K562 (cell line): ENCODE measurements around the gene STMN3. TPM values are rescaled to one million over a fixed set of nuclear protein-coding genes. Genes with fewer than 3 reads are reported as not detected.
A peak's percentile ranks its signal among the peaks of the same experiment; 100 is the strongest.

Source experiments
- ATAC-seq: fragments of 200-7000 bp; cut with Tn5 transposase; 3 replicates; pipeline ENCODE4 v1.9.1; 2020; ENCODE audit warnings: moderate library complexity
- BruUV-seq: library from RNA; stranded (reverse); fragments of 400-500 nt; replicated peaks from 2 replicates; lab custom pipeline; 2021; lab: Mats Ljungman, UMichigan
- CTCF ChIA-PET: fragments of 300-600 bp; formaldehyde crosslinking; extraction: SDS; loops from one replicate; lab custom pipeline; 2021; ENCODE audit warnings: low intra/inter-chr PET ratio; lab: Yijun Ruan, JAX
- POLR2A ChIA-PET: fragments of 300-600, 350-650 bp; sonication (Branson Sonifier 250); formaldehyde crosslinking; extraction: SDS; loops from one replicate; lab custom pipeline; 2021; ENCODE audit warnings: antibody characterized with exemption, inconsistent platforms; lab: Yijun Ruan, JAX
- DNase-seq, 4 experiments: peaks; one replicate each; pipeline versions ENCODE4 v3.0.0 to v3.0.0-alpha.2; 2011 to 2018; ENCODE audit warnings: low spot score in 3 of 4, mixed read lengths in 3 of 4; ENCODE audit errors: extremely low read depth in 1 of 4
- FAIRE-seq: peaks from 2 replicates; lab custom pipeline; 2011; peaks lifted over from hg19 to GRCh38; lab: Jason Lieb, UNC
- H2AFZ ChIP-seq: 2 replicates; pipeline ENCODE4 v1.6.0; 2011; ENCODE audit warnings: low read depth, low read length, control low read depth, inconsistent platforms
- H3K27ac ChIP-seq: fragments of 200-600 bp; 3 replicates; pipeline ENCODE4 v1.8.0; 2011; ENCODE audit warnings: low read depth, mild to moderate bottlenecking, control low read depth, inconsistent platforms, low read length, moderate library complexity, mixed read lengths; ENCODE audit errors: extremely low read depth
- H3K27me3 ChIP-seq, 2 experiments: fragments of 300-600 bp in 1 of 2; 2 replicates in 1 of 2; 3 replicates in 1 of 2; pipeline versions ENCODE4 v1.6.0 to v1.8.0; 2011; ENCODE audit warnings: inconsistent platforms in 2 of 2, low read length in 2 of 2, mild to moderate bottlenecking in 1 of 2, mixed read lengths in 1 of 2, moderate library complexity in 1 of 2; ENCODE audit not compliant: control insufficient read depth in 2 of 2, insufficient read depth in 2 of 2
- H3K36me3 ChIP-seq: fragments of 300-600 bp; 3 replicates; pipeline ENCODE4 v1.8.0; 2011; ENCODE audit warnings: mild to moderate bottlenecking, low read length, inconsistent platforms; ENCODE audit not compliant: control insufficient read depth, insufficient read depth
- H3K4me1 ChIP-seq, 2 experiments: fragments of 200-600 bp in 1 of 2; replicated peaks in 1 of 2; 2 replicates in 1 of 2; 3 replicates in 1 of 2; pipeline versions ENCODE4 v1.5.1 to v1.8.0; 2011; ENCODE audit warnings: inconsistent platforms in 2 of 2, low read length in 2 of 2, mild to moderate bottlenecking in 1 of 2, mixed read lengths in 1 of 2, moderate library complexity in 1 of 2; ENCODE audit not compliant: control insufficient read depth in 2 of 2, insufficient read depth in 2 of 2
- H3K4me2 ChIP-seq: 2 replicates; pipeline ENCODE4 v1.6.1; 2011; ENCODE audit warnings: low read length, control low read depth, inconsistent platforms, mixed read lengths; ENCODE audit not compliant: insufficient read depth
- H3K4me3 ChIP-seq: fragments of 200-600 bp; sonication (generic), shearing (Covaris generic); 2 replicates; pipeline ENCODE4 v1.5.1; 2016; ENCODE audit warnings: control low read depth, inconsistent platforms
- H3K79me2 ChIP-seq: fragments of 200-600 bp; 3 replicates; pipeline ENCODE4 v1.8.0; 2011; ENCODE audit warnings: low read length, inconsistent platforms; ENCODE audit not compliant: control insufficient read depth, insufficient read depth
- H3K9ac ChIP-seq, 2 experiments: 2 replicates each; pipeline versions ENCODE4 v1.6.0 to v1.6.1; 2011; ENCODE audit warnings: low read depth in 2 of 2, low read length in 2 of 2, control low read depth in 1 of 2, inconsistent platforms in 1 of 2, mild to moderate bottlenecking in 1 of 2, mixed read lengths in 1 of 2; ENCODE audit not compliant: insufficient read depth in 1 of 2
- H3K9me1 ChIP-seq: one replicate; pipeline ENCODE4 v1.6.0; 2011; ENCODE audit warnings: inconsistent platforms, mild to moderate bottlenecking, low read length, moderate library complexity; ENCODE audit not compliant: control insufficient read depth, insufficient read depth
- H3K9me3 ChIP-seq: replicated peaks from 2 replicates; pipeline ENCODE4 v1.5.1; 2011; ENCODE audit warnings: low read depth, low read length, inconsistent platforms; ENCODE audit not compliant: control insufficient read depth, insufficient read depth
- H4K20me1 ChIP-seq: replicated peaks from 2 replicates; pipeline ENCODE4 v1.6.1; 2011; ENCODE audit warnings: low read length, inconsistent platforms, mixed read lengths; ENCODE audit not compliant: control insufficient read depth, insufficient read depth
- ATF2 ChIP-seq: sonication (generic); formaldehyde crosslinking; IDR thresholded peaks from 2 replicates; pipeline ENCODE4 v1.8.1; 2022; ENCODE audit warnings: missing genetic modification reagents
- CBFB ChIP-seq: sonication (generic); formaldehyde crosslinking; IDR thresholded peaks from 2 replicates; pipeline ENCODE4 v1.4.0; 2020; ENCODE audit warnings: mild to moderate bottlenecking, missing genetic modification reagents
- CREB1 ChIP-seq, 2 experiments: sonication (generic) in 1 of 2; formaldehyde crosslinking in 1 of 2; IDR thresholded peaks; 2 replicates each; pipeline versions ENCODE4 v1.6.1 to v1.8.0; 2012 to 2022; ENCODE audit warnings: inconsistent platforms in 1 of 2, mild to moderate bottlenecking in 1 of 2, missing genetic modification reagents in 1 of 2, moderate library complexity in 1 of 2
- GTF3C2 ChIP-seq: IDR thresholded peaks from 3 replicates; pipeline ENCODE4 v1.6.1; 2011; ENCODE audit warnings: borderline replicate concordance, mild to moderate bottlenecking, moderate library complexity; ENCODE audit not compliant: insufficient read length; ENCODE audit errors: extremely low read depth
- HLTF ChIP-seq: fragments of 450-650 bp; IDR thresholded peaks from 2 replicates; pipeline ENCODE4 v1.6.1; 2016
- KLF10 ChIP-seq: fragments of 250-450 bp; sonication (Bioruptor Pico); IDR thresholded peaks from 2 replicates; pipeline ENCODE4 v1.6.1; 2021; ENCODE audit warnings: matching md5 sums
- MAX ChIP-seq: sonication (generic); formaldehyde crosslinking; IDR thresholded peaks from 2 replicates; pipeline ENCODE4 v1.9.0; 2022; ENCODE audit warnings: mild to moderate bottlenecking, missing genetic modification reagents
- PHF20 ChIP-seq: fragments of 450-650 bp; IDR thresholded peaks from 2 replicates; pipeline ENCODE4 v1.6.1; 2018; ENCODE audit not compliant: partially characterized antibody
- POLR2A ChIP-seq: fragments of 450-650 bp; conservative IDR thresholded peaks from 2 replicates; pipeline ENCODE4 v1.6.1; 2016
- SIN3A ChIP-seq, 2 experiments: fragments of 150-350 bp in 1 of 2; IDR thresholded peaks; 2 replicates each; pipeline ENCODE4 v1.6.1; 2011 to 2016; ENCODE audit warnings: borderline replicate concordance in 2 of 2, low read depth in 2 of 2, low read length in 2 of 2, mild to moderate bottlenecking in 2 of 2, moderate library complexity in 2 of 2; ENCODE audit not compliant: control insufficient read depth in 1 of 2
- STAT5B ChIP-seq: fragments of 250-450 bp; sonication (Bioruptor Pico); IDR thresholded peaks from 2 replicates; pipeline ENCODE4 v1.8.0; 2021; ENCODE audit warnings: mild to moderate bottlenecking, inconsistent platforms
- THAP7 ChIP-seq: fragments of 250-450 bp; sonication (Bioruptor Pico); IDR thresholded peaks from 2 replicates; pipeline ENCODE4 v1.5.0; 2021
- YY1 ChIP-seq, 3 experiments: IDR thresholded peaks; 2 replicates each; pipeline ENCODE4 v1.6.1; 2011; ENCODE audit warnings: low read length in 2 of 3, mild to moderate bottlenecking in 2 of 3, moderate library complexity in 2 of 3, borderline replicate concordance in 1 of 3, control low read depth in 1 of 3, low read depth in 1 of 3; ENCODE audit not compliant: insufficient read depth in 3 of 3, insufficient replicate concordance in 2 of 3, control insufficient read depth in 1 of 3, insufficient read length in 1 of 3; ENCODE audit errors: extremely low read depth in 1 of 3
- ZNF197 ChIP-seq: fragments of 200-800 bp; sonication (Bioruptor generic); IDR thresholded peaks from 2 replicates; pipeline ENCODE4 v1.6.1; 2016; ENCODE audit warnings: low read depth, missing genetic modification characterization, missing compliant biosample characterization
- ZNF76 ChIP-seq: fragments of 250-450 bp; sonication (Bioruptor Pico); IDR thresholded peaks from 2 replicates; pipeline ENCODE4 v1.4.0; 2020; ENCODE audit warnings: mild to moderate bottlenecking, moderate library complexity, borderline replicate concordance
- WGBS: fragments of 100-300 bp; shearing (Covaris generic); methylation state at CpG from one replicate; pipeline ENCODE4 v1.1.6; 2016; ENCODE audit warnings: low coverage, mixed read lengths; ENCODE audit not compliant: insufficient coverage; ENCODE audit errors: missing lambda C conversion rate; 5-methylcytosine and 5-hydroxymethylcytosine counted together
- in situ Hi-C: fragments of 300-500 bp; cut with MboI; formaldehyde crosslinking; loops from 4 replicates; pipeline ENCODE4 v1.15.0; 2018; ENCODE audit warnings: inconsistent platforms, mixed read lengths
- intact Hi-C: fragments of 100-400 bp; cut with micrococcal nuclease; formaldehyde crosslinking; loops from 2 replicates; pipeline ENCODE4 v1.14.2; 2022
- polyA plus RNA-seq, 8 experiments: library from polyadenylated mRNA; depleted of rRNA in 4 of 8; stranded (reverse) in 5 of 8; unstranded in 3 of 8; fragments of >200 nt; fragmentation: Nextera tagmentation in 2 of 8; fragmentation: Illumina TruSeq in 1 of 8; extraction: Ambion mirVana in 2 of 8; extraction: Trizol in 1 of 8; gene quantifications; 2 replicates each; pipeline versions ENCODE4 v1.2.1 to v1.2.3, GENCODE V29; 2011 to 2014; ENCODE audit warnings: inconsistent platforms in 1 of 8, missing spikeins in 1 of 8
- total RNA-seq, 7 experiments: library from RNA; depleted of rRNA in 6 of 7; stranded (reverse); fragments of >200 nt in 6 of 7; fragmentation: Illumina TruSeq in 2 of 7; extraction: Trizol in 2 of 7; gene quantifications; 2 replicates each; pipeline versions ENCODE4 v1.2.1 to v1.2.3, GENCODE V29; 2011 to 2021; ENCODE audit warnings: low replicate concordance in 1 of 7

Gene STMN3
- total and polyA plus RNA-seq, 9 of the 15 experiments (the other 6 are each of a cell fraction or from before 2014, with no cell fraction given): 0.70 to 65.6 (median 29.4) TPM

- H3K4me2 ChIP-seq: peak overlapping the region; percentile 88
- H4K20me1 ChIP-seq: no peaks in the 10 kb centered on the region
- WGBS: 0% methylated on average over 30 of the region's 68 CpGs
- no peaks in the 10 kb centered on the region for H3K27me3 ChIP-seq
- peaks cover 60% of the 10 kb centered on the region for H3K79me2 ChIP-seq
- H3K9ac ChIP-seq: peak overlapping the region; percentile 81 to 99
- FAIRE-seq (peak; percentile 59), ATAC-seq (peak; percentile 76), DNase-seq (peak; percentile 93 to 97 (median 96))
- in situ Hi-C loops: no loop called here
- peaks cover 7 to 46% of the 10 kb centered on the region in 2 experiments; a peak in 4 of 5 replicates for H3K4me1 ChIP-seq
- POLR2A ChIA-PET: interaction anchor here (0.5 to 1.0 kb wide), 15 partner anchors 9 to 916 kb away, joined by 3 to 6 read pairs (median 3); partner anchors contain the start of gene HELZ2
- intact Hi-C loops: no loop called here
- H3K9me1 ChIP-seq: no peaks in the 10 kb centered on the region
- H3K27ac ChIP-seq: peak overlapping the region; percentile 80
- CTCF ChIA-PET: interaction anchor here (0.5 kb wide), 1 partner anchor 47 kb away, joined by 3 read pairs; no protein-coding TSS in a partner anchor
- peak overlapping the region; percentile 99 for H3K4me3 ChIP-seq
- BruUV-seq: no TSS peak
- H3K36me3 ChIP-seq: peaks cover 5% of the 10 kb centered on the region; the same call in 1 of the 3 replicates
- peak overlapping the region; percentile 91 for H2AFZ ChIP-seq
- H3K9me3 ChIP-seq: no peaks in the 10 kb centered on the region
- TF ChIP-seq KLF10 (CRISPR knock-in tag): no peak
- TF ChIP-seq PHF20: no peak
- TF ChIP-seq POLR2A: peak; percentile 90
- peak in 1 of 2 experiments; percentile 63; a peak in 1 of 4 replicates for TF ChIP-seq SIN3A (IDR thresholded peaks at IDR 0.05; ENCODE audit: borderline replicate concordance in 2 of 2, control insufficient read depth in 1 of 2, low read depth in 2 of 2, low read length in 2 of 2)
- TF ChIP-seq THAP7 (CRISPR knock-in tag): 0 out of 2 replicates have a peak, but pooled peaks have one; percentile 30
- no peak for TF ChIP-seq GTF3C2
- TF ChIP-seq YY1 (IDR thresholded peaks at IDR 0.05; ENCODE audit: borderline replicate concordance in 1 of 3, control insufficient read depth in 1 of 3, extremely low read depth in 1 of 3, insufficient read depth in 3 of 3, insufficient read length in 1 of 3, insufficient replicate concordance in 2 of 3, low read depth in 1 of 3, low read length in 2 of 3): peak in 2 of 3 experiments; percentile 20 to 24
- TF ChIP-seq STAT5B (CRISPR knock-in tag): no peak
- peak; percentile 90 for TF ChIP-seq MAX (CRISPR knock-in tag)
- TF ChIP-seq HLTF: peak; percentile 53; the same call in 1 of the 2 replicates
- no peak for TF ChIP-seq CREB1 (IDR thresholded peaks at IDR 0.05)
- peak; percentile 79 for TF ChIP-seq CREB1 (CRISPR knock-in tag; IDR thresholded peaks at IDR 0.05)
- no peak for TF ChIP-seq ZNF76 (CRISPR knock-in tag)
- TF ChIP-seq CBFB (CRISPR knock-in tag): peak; percentile 82; the same call in 1 of the 2 replicates
- 0 out of 2 replicates have a peak, but pooled peaks have one; percentile 23 for TF ChIP-seq ZNF197 (CRISPR knock-in tag)
- 0 out of 2 replicates have a peak, but pooled peaks have one; percentile 26 for TF ChIP-seq ATF2 (CRISPR knock-in tag)
Measured at GRCh38 chr20:63627129-63627750, 26.0 kb downstream of the STMN3 start.
